Activated CD4-positive, alpha-beta T cell treated with anti-CD3 and anti-CD28 coated beads, Interleukin-2, Interleukin-6, amounts not matched to agents 100 ng/mL and 50 ng/mL, durations not matched to agents 16 hours and 8 hours (primary cell): ENCODE measurements around the gene NBPF8.
A peak's percentile ranks its signal among the peaks of the same experiment; 100 is the strongest.
"Not testable (repeated sequence)": the region's sequence is repeated elsewhere in the genome, so short reads cannot be mapped to it uniquely, and the experiment has no call there.

Experiments used
- DNase-seq: peaks from one replicate; pipeline ENCODE4 v3.0.0-alpha.2; 2020

NBPF8 gene, protein sequence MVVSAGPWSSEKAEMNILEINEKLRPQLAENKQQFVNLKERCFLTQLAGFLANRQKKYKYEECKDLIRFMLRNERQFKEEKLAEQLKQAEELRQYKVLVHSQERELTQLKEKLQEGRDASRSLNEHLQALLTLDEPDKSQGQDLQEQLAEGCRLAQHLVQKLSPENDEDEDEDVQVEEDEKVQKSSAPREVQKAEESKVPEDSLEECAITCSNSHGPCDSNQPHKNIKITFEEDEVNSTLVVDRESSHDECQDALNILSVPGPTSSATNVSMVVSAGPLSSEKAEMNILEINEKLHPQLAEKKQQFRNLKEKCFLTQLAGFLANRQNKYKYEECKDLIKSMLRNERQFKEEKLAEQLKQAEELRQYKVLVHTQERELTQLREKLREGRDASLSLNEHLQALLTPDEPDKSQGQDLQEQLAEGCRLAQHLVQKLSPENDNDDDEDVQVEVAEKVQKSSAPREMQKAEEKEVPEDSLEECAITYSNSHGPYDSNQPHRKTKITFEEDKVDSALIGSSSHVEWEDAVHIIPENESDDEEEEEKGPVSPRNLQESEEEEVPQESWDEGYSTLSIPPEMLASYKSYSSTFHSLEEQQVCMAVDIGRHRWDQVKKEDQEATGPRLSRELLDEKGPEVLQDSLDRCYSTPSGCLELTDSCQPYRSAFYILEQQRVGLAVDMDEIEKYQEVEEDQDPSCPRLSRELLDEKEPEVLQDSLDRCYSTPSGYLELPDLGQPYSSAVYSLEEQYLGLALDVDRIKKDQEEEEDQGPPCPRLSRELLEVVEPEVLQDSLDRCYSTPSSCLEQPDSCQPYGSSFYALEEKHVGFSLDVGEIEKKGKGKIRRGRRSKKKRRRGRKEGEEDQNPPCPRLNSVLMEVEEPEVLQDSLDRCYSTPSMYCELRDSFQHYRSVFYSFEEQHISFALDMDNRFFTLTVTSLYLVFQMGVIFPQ

DNA sequence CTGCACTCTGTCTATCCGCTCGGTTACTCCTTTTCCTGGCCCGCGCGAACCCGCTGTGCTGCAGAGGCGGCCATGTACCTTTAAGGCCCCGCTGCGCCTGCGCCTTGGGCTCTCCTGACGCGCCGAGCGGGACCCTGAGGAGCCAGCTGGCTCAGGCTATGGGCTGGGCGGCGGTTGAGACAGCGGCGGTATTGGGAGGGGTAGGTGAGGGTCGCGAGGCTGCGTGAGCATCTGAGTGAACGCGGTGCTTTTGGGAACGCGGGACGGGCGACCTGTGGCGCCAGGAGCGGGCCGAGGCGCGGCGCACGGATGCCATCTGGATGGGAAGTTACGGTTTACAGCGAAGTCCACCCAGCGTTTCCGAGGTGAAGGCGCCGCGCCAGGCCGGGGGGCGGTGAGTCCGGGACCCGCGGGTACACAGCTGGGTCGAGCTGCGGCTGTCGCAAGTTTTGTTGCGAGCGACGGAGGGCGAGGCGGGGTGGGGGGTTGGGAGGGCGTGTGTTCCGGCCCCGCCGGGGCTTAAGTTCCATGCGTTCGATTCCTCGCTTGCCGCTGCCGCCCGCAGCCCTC, at the start of gene NBPF8:
Gene NBPF8 (plus strand): TSS at position 125 of the 570 bp plus-strand sequence. CDS start 21,488 bp downstream, outside the sequence.
- DNase-seq, result peak; percentile 84

DNA sequence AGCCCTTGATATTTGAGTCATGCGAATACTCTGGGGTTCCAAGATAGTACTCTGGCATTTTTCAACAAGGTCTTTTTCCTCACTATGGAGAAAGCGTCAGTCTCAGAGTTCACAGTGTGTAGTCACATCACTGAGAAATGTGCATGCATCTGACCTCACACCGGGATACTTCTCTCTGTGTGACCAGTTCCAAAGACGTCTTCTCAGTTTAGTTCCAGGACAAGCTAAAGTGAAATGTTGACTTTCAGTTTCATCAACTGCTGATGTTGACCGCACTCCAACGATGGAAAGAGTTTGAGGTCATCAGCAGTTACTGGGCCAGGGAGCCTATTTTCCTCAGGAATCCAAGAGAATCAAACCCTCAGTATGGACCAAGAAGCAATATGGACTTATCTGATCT, 47.1 kb upstream of the NBPF8 start:
- DNase-seq, result not testable (repeated sequence)

DNA sequence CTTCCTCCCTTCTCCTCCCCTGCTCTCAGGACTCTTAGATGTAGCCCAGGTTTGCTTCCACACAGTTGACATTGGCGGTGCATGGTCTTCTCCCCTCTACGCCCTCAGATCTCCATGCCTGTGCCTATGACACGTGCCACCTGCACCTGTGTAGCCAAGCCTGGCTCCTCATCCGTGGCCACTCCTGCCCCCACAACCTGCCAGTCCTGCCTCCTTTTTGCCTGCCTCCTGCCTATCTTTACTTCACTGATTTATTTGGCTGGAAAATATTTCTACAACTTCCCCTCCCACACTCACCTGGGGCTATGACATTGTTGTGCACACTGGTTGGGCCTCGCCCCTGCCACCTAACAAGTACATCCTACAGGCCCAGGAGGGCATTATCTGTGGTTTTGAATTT, 28.2 kb upstream of the NBPF8 start:
- not testable (repeated sequence) for DNase-seq

DNA sequence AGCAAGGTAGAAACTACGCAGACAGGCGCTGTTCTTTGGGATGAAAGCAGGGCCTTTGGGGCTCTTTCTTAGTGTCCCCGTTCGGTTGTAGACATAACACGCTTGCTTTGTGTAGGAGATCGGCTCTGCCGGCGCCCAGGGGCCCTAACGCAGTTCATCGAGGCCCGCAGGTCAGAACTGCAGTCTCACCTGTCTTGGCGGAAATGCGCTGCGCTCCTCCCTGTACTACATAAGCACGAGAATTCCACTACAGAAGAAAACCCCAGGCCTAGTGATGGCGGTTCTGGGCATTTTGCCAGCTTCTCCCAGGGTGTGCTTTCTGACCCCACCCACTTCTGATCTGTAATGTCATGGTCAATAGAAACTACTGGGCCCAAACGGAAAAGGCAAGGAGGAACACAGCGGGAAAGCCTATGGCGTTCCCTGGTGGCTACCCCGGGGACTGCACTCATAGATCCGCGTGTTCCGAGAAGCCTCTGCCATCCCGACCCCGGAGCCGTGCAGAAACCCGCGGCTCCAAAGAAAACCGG, 26.2 kb upstream of the NBPF8 start:
- peak; percentile 60 for DNase-seq

DNA sequence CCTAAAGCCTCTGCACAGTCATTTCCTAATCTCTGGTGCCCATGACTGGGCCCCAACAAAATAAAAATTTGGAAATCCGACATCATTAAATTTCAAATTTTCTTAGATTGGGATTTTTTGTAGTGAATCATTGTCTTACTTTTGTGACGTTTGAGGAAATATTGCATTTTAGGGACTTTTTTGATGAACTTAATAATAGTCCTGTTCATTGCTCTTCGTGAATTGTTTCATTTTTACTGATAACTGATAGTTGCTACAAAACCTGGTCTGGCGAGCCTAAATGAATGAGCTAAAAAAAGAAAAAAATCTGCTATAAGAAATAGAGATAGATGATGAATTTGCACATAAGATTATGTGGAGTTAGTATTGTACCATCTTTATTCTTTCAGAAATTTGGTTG, 23.5 kb upstream of the NBPF8 start:
- DNase-seq, result not testable (repeated sequence)

DNA sequence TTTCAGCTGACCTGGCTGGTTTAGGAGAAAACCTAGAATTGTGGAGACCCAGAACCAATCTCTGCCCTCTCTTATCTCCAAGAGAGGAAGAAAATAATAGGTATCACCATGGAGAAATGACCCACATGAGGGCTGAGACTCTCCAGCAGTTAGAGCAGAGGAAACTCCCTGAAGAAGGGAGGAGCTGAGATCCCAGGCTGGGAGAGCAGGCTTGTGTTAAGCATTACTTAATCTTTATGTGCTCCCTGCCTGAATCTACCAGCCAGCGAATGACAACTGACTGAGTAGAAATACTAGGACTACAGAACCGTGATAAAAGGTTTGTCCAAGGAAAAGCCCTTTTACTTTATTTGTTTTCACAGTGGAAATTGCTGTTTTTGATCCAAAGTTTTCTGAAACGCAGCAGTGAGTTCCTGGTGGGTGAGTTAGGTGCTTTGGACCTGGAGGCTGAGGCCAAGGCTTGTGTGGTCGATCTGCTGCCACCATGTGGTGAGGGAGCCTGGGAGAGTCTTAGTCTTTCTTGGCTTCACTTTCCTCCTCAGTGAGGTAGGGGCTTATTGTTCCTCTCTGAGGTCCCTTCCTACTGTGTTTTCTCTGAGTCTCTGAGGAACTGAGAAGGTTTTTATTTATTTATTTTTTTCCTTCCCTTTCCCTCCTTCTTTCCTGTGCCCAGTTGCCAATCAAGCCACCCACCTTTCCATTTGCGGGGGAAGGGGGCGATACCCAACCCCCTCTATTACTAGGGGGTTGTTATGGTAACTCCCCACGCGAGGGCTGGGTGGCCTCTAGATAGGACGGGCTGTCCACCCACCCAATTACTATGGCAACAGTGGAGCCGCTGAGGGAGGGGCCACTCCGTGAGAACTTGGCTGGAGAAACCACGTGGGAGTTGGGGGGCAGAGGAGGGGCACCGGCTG, 21.3 kb upstream of the NBPF8 start:
- not testable (repeated sequence) for DNase-seq

DNA sequence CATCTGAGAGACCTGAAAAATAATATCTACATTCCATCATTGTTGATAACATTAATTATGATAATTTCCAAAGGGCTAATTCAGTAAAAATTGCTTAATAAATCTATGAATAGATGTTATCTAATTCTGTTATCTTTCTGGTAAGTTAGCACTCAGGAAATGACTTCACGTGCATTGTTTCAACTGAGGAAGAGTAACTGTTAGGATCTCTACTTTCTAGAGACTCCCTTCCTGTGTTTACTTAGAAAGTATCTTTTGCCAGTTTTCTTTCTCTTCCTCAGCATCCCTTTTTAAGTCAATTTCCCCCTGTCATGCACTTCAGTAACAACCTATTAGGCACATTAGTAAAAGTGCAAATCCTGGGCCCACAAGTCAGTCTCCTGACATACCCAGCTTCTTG, 9.5 kb upstream of the NBPF8 start:
- not testable (repeated sequence) for DNase-seq

DNA sequence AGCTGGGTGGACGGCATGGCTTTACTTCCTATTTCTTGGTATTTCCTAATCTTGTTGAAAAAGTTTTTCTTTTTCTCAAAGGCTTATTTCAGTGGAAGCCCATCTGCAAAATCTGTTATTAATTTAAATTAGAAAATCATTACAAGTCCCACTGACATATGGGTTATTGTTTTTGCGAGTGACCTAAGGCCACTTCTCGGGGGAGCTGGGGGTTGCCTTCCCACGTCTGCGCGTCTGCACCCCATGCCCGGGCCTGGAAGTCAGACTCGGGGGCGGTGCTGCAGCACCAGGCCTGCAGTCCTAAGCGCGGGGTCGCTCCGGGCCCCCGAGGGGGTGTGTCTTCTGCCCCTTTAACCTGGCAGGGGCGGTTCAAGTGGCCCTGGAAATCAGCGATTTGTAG, 384 bp upstream of the NBPF8 start:
- DNase-seq, result not testable (repeated sequence)

DNA sequence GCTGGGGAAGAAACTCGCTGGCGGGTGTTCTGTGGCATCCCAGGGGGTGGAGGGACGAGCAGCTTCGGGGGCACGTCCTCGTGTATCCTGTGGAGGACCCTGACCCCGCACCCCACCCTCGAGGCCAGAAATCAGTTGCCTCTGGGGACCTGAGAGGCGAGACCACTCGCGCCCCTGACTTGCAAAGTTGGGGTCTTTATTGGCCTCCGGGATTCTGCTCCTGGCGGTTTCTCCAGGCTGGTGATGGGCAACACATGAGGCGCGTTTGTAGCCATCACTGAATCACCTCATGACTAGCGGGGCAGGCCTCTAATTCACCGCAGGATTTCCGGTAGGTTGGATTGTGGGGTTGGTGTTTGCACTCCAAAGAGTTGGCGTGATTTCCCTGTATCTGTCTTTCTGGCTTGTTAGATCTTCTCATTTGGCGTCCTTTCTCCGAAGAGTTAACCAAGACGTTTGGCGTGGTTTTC, 692 bp downstream of the NBPF8 start:
- DNase-seq, result peak; percentile 61

DNA sequence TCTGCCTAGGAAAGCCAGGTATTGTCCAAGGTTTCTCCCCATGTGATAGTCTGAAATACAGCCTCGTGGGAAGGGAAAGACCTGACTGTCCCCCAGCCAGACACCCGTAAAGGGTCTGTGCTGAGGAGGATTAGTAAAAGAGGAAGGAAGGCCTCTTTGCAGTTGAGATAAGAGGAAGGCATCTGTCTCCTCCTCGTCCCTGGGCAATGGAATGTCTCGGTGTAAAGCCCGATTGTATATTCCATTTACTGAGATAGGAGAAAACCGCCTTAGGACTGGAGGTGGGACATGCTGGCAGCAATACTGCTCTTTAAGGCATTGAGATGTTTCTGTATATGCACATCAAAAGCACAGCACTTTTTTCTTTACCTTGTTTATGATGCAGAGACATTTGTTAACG, 10.2 kb downstream of the NBPF8 start:
- not testable (repeated sequence) for DNase-seq

DNA sequence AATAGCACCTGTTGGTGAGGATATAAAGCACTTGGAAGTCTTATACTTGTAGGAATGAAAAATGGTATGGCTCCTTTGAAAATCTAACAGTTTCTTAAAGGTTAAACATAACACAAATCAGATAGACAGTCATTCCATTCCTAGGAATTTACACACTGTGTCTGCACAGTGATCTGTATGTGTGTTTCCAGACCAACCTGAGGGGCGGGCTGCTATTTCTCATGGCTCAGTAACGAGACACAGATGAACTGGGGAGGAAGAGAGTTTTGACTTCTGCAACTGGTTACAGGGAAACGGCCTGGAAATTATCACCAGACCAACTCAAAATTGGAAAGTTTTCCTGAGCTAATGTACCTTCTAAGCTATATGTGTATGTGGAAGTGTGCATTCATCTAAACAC, 16.8 kb downstream of the NBPF8 start:
- not testable (repeated sequence) for DNase-seq

DNA sequence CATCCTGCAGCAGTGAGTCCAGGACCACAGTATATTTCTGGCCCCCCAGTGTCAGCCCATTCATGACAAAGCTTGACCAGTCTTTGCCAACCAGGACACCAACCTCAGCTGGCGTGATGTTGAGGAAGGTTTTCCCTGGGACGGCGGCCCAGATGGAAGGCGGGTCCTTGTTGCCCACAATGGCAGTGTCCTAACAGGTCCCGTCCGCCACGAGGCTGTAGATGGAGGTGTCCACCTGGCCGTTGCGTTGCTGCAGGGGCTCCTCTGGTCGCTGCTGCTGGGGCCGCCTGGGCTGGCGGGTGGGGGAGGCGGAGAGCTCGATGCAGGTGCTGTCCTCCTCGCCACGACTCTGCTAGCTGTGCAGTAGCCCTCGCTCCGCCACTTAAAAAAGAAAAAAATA, 19.0 kb downstream of the NBPF8 start:
- DNase-seq, result not testable (repeated sequence)

DNA sequence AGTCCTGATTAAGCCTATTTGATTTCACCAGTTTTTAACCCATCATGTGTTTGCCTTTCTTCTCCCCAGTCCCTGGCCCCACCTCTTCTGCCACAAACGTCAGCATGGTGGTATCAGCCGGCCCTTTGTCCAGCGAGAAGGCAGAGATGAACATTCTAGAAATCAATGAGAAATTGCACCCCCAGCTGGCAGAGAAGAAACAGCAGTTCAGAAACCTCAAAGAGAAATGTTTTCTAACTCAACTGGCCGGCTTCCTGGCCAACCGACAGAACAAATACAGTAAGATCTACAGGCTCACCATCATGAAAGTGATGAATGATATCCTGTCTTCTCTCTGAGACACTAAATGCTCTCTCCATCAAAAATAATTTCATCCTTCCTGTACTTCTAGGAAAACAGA, 34.3 kb downstream of the NBPF8 start:
- not testable (repeated sequence) for DNase-seq
